GM12872 (cell line): ENCODE measurements around the gene NIF3L1.

Experiments used
- CTCF ChIP-seq: IDR thresholded peaks from 3 replicates; pipeline ENCODE4 v1.5.1; 2011; ENCODE audit warnings: low read depth, mild to moderate bottlenecking, low read length, moderate library complexity; ENCODE audit not compliant: insufficient read depth

NIF3L1 gene

GRCh38 chr2:200862532-200863000, 26.6 kb upstream of the NIF3L1 start:
- TF ChIP-seq CTCF: no peak

GRCh38 chr2:200863782-200864175, 25.4 kb upstream of the NIF3L1 start:
- no peak for TF ChIP-seq CTCF

- TF ChIP-seq CTCF: no peak
Observed at GRCh38 chr2:200864176-200865034, 24.8 kb upstream of the NIF3L1 start, which contains the start of gene CLK1. TSS of gene CLK1 (minus strand) at chr2:200864658. CDS start at chr2:200861862, 2,796 bp downstream.

GRCh38 chr2:200869014-200869413, 20.2 kb upstream of the NIF3L1 start:
- TF ChIP-seq CTCF: no peak

- TF ChIP-seq CTCF: no peak
Observed at GRCh38 chr2:200871151-200871550, 18.0 kb upstream of the NIF3L1 start.

GRCh38 chr2:200873560-200873959, 15.6 kb upstream of the NIF3L1 start:
- no peak for TF ChIP-seq CTCF

- TF ChIP-seq CTCF: no peak
Observed at GRCh38 chr2:200877443-200877842, 11.7 kb upstream of the NIF3L1 start.
